CD14-positive monocyte (primary cell): ENCODE data around the gene PDZRN3. TPM values are rescaled to one million over a fixed set of nuclear protein-coding genes. Genes with fewer than 3 reads are reported as not detected.

Source experiments
- DNase-seq, 3 donors: peaks; one replicate each; pipeline ENCODE4 v3.0.0-alpha.2; 2011 to 2022
- H2AFZ ChIP-seq: 2 replicates; pipeline ENCODE4 v1.6.0; 2012; ENCODE audit warnings: mild to moderate bottlenecking, low read depth, low read length, inconsistent platforms; ENCODE audit not compliant: insufficient read depth, poor library complexity, severe bottlenecking
- H3K27ac ChIP-seq, 2 donors: 1 replicate in 1 of 2; 2 replicates in 1 of 2; pipeline ENCODE4 v1.5.1; 2012 to 2013; ENCODE audit warnings: low read length in 2 of 2, control low read depth in 1 of 2, inconsistent platforms in 1 of 2, low read depth in 1 of 2, mild to moderate bottlenecking in 1 of 2
- H3K27me3 ChIP-seq, 2 donors: one replicate each; pipeline versions ENCODE4 v1.6.0 to v1.6.1; 2011 to 2013; ENCODE audit warnings: low read length in 2 of 2; ENCODE audit not compliant: control insufficient read depth in 2 of 2, insufficient read depth in 2 of 2
- H3K36me3 ChIP-seq, 2 donors: replicated peaks in 1 of 2; 1 replicate in 1 of 2; 2 replicates in 1 of 2; pipeline versions ENCODE4 v1.5.1 to v1.6.1; 2012 to 2013; ENCODE audit warnings: low read length in 2 of 2, control low read depth in 1 of 2, inconsistent platforms in 1 of 2, mild to moderate bottlenecking in 1 of 2; ENCODE audit not compliant: insufficient read depth in 2 of 2, control insufficient read depth in 1 of 2
- H3K4me1 ChIP-seq, 2 donors: 1 replicate in 1 of 2; 2 replicates in 1 of 2; pipeline versions ENCODE4 v1.5.1 to v1.6.1; 2012 to 2013; ENCODE audit warnings: low read length in 2 of 2, control low read depth in 1 of 2, inconsistent platforms in 1 of 2, mild to moderate bottlenecking in 1 of 2, moderate library complexity in 1 of 2; ENCODE audit not compliant: insufficient read depth in 2 of 2, control insufficient read depth in 1 of 2
- H3K4me2 ChIP-seq: replicated peaks from 2 replicates; pipeline ENCODE3; 2012; ENCODE audit warnings: low read length, moderate library complexity, mild to moderate bottlenecking; ENCODE audit not compliant: poor library complexity, severe bottlenecking; ENCODE audit errors: extremely low read depth
- H3K4me3 ChIP-seq, 3 experiments: fragments of 200-600 bp in 1 of 3; sonication (generic) in 1 of 3; replicated peaks in 1 of 3; 1 replicate in 2 of 3; 2 replicates in 1 of 3; pipeline ENCODE4 v1.5.1; 2011 to 2013; ENCODE audit warnings: low read length in 3 of 3, mild to moderate bottlenecking in 3 of 3, control low read depth in 2 of 3, low read depth in 2 of 3, inconsistent platforms in 1 of 3, moderate library complexity in 1 of 3
- H3K79me2 ChIP-seq: 2 replicates; pipeline ENCODE4 v1.6.0; 2012; ENCODE audit warnings: mild to moderate bottlenecking, control low read depth, inconsistent platforms, low read length, moderate library complexity; ENCODE audit not compliant: insufficient read depth
- H3K9ac ChIP-seq: 2 replicates; pipeline ENCODE4 v1.6.0; 2017; ENCODE audit warnings: low read length, mild to moderate bottlenecking; ENCODE audit not compliant: insufficient read depth, poor library complexity, severe bottlenecking
- H3K9me3 ChIP-seq, 2 donors: replicated peaks in 1 of 2; 1 replicate in 1 of 2; 2 replicates in 1 of 2; pipeline versions ENCODE4 v1.5.1 to v1.6.1; 2012 to 2013; ENCODE audit warnings: low read length in 2 of 2, control low read depth in 1 of 2; ENCODE audit not compliant: control insufficient read depth in 1 of 2, insufficient read depth in 1 of 2
- H4K20me1 ChIP-seq: 2 replicates; pipeline ENCODE4 v1.6.0; 2012; ENCODE audit warnings: mild to moderate bottlenecking, low read length, control low read depth, moderate library complexity; ENCODE audit not compliant: insufficient read depth
- H3K27ac Mint-ChIP-seq, 7 donors: one replicate each; pipeline ENCODE4 v1.8.0; 2020; ENCODE audit warnings: mild to moderate bottlenecking in 7 of 7, mixed read lengths in 7 of 7, moderate library complexity in 6 of 7, inconsistent platforms in 2 of 7
- H3K27me3 Mint-ChIP-seq, 3 donors: one replicate each; pipeline ENCODE4 v1.8.0; 2021 to 2022; ENCODE audit warnings: low read depth in 3 of 3, mild to moderate bottlenecking in 3 of 3, mixed read lengths in 3 of 3, moderate library complexity in 3 of 3, inconsistent platforms in 1 of 3
- H3K36me3 Mint-ChIP-seq, 2 donors: one replicate each; pipeline ENCODE4 v1.8.0; 2020; ENCODE audit warnings: mixed read lengths in 2 of 2, inconsistent platforms in 1 of 2, mild to moderate bottlenecking in 1 of 2
- H3K4me1 Mint-ChIP-seq: one replicate; pipeline ENCODE4 v1.8.0; 2020; ENCODE audit warnings: mild to moderate bottlenecking, mixed read lengths
- H3K4me3 Mint-ChIP-seq, 2 donors: one replicate each; pipeline ENCODE4 v1.8.0; 2020; ENCODE audit warnings: mild to moderate bottlenecking in 2 of 2, mixed read lengths in 2 of 2, moderate library complexity in 1 of 2
- H3K9me3 Mint-ChIP-seq, 7 donors: one replicate each; pipeline ENCODE4 v1.8.0; 2020 to 2022; ENCODE audit warnings: mixed read lengths in 7 of 7, mild to moderate bottlenecking in 6 of 7, moderate library complexity in 6 of 7, inconsistent platforms in 2 of 7
- WGBS: methylation state at CpG from one replicate; pipeline ENCODE4 v1.1.5; 2013; ENCODE audit warnings: missing lambda C conversion rate; ENCODE audit not compliant: insufficient coverage; 5-methylcytosine and 5-hydroxymethylcytosine counted together
- intact Hi-C, 2 donors: fragments of 100-400 bp; cut with micrococcal nuclease; formaldehyde crosslinking; loops; one replicate each; pipeline versions ENCODE4 v1.15.0 to v1.15.1; 2023
- polyA plus RNA-seq, 3 donors: library from polyadenylated mRNA; depleted of rRNA in 1 of 3; unstranded in 2 of 3; stranded (reverse) in 1 of 3; fragments of 300-500 nt in 2 of 3; fragments of >200 nt in 1 of 3; fragmentation: Illumina TruSeq in 2 of 3; gene quantifications; 1 replicate in 2 of 3; 2 replicates in 1 of 3; pipeline ENCODE4 v1.2.3, GENCODE V29; 2012 to 2021
- TF ChIP-seq, protein P1 (sequence below): fragments of 200-600 bp; IDR thresholded peaks from one replicate; pipeline ENCODE4 v1.8.0; 2022; ENCODE audit warnings: antibody characterized with exemption, mild to moderate bottlenecking

Gene PDZRN3
- polyA plus RNA-seq, 3 donors = not detected

DNA sequence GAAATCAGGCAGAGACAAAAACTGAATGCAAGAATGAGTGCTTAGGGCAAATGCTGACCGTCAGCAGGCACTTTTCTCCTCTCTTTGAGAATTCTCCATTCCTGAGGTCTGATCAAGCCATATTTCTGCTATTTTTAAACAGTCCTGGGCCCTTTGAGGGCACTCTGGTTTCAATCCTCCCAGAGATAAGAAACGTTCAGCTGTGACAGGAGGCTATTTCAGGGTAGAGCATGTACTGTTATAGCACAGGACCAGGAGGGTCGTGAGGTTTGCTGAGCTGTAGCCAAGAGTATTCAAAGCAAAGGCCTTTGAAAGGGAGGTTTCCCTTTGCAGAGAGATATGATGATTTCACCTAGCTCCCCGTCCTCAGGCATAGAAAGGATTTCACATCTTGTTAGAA, 39.6 kb upstream of the PDZRN3 start:
- no peaks in the 10 kb centered on the region for H3K27me3 ChIP-seq
- H4K20me1 ChIP-seq = no peaks in the 10 kb centered on the region
- Mint-ChIP-seq H3K4me1 (no peaks in the 10 kb centered on the region), H3K27me3 (no peaks in the 10 kb centered on the region), H3K36me3 (no peaks in the 10 kb centered on the region), H3K9me3 (peaks cover 0 to 6% (median 0%) of the 10 kb centered on the region in 7 donors), H3K27ac (no peak overlapping the region), H3K4me3 (no peak overlapping the region)
- WGBS = 57% methylated on average over 3 of the region's 4 CpGs
- no peak for DNase-seq
- H3K79me2 ChIP-seq = no peaks in the 10 kb centered on the region
- no peak overlapping the region for H2AFZ ChIP-seq
- no peaks in the 10 kb centered on the region for H3K36me3 ChIP-seq
- intact Hi-C loops = no loop called here
- H3K4me3 ChIP-seq = no peak overlapping the region
- TF ChIP-seq, protein P1, sequence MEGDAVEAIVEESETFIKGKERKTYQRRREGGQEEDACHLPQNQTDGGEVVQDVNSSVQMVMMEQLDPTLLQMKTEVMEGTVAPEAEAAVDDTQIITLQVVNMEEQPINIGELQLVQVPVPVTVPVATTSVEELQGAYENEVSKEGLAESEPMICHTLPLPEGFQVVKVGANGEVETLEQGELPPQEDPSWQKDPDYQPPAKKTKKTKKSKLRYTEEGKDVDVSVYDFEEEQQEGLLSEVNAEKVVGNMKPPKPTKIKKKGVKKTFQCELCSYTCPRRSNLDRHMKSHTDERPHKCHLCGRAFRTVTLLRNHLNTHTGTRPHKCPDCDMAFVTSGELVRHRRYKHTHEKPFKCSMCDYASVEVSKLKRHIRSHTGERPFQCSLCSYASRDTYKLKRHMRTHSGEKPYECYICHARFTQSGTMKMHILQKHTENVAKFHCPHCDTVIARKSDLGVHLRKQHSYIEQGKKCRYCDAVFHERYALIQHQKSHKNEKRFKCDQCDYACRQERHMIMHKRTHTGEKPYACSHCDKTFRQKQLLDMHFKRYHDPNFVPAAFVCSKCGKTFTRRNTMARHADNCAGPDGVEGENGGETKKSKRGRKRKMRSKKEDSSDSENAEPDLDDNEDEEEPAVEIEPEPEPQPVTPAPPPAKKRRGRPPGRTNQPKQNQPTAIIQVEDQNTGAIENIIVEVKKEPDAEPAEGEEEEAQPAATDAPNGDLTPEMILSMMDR = no peak
- H3K4me2 ChIP-seq = no peak overlapping the region
- no peak overlapping the region for H3K9ac ChIP-seq
- no peaks in the 10 kb centered on the region for H3K4me1 ChIP-seq
- no peaks in the 10 kb centered on the region for H3K9me3 ChIP-seq
- no peak overlapping the region for H3K27ac ChIP-seq

DNA sequence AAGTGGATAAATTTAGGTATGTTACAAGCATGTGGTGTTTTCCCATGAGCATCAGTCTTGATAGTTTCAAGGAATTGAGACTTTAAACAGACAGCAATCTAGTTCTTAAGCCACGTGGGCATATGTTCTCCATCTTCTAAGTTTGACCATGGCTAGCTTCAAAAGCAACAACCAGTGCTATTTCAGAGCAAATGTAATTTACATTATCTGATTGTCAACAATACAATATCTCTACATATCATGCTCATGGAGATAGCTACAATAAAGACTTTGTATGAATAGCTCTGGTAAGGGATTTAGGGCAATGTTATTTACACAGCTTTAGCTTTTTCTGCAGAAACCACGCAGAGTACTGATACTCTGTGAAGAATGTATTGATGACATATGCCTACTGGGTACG, 38.8 kb upstream of the PDZRN3 start:
- 43% methylated on average over 1 of the region's 3 CpGs for WGBS
- H3K4me2 ChIP-seq = no peak overlapping the region

More for the DNA sequence above, 38.8 kb upstream of the PDZRN3 start:
- no peaks in the 10 kb centered on the region for H3K79me2 ChIP-seq
- H3K36me3 ChIP-seq = no peaks in the 10 kb centered on the region
- H2AFZ ChIP-seq = no peak overlapping the region
- H3K4me1 Mint-ChIP-seq = no peaks in the 10 kb centered on the region
- H3K4me3 Mint-ChIP-seq = no peak overlapping the region
- no peak overlapping the region for H3K27ac Mint-ChIP-seq
- no peaks in the 10 kb centered on the region for H3K4me1 ChIP-seq
- H3K36me3 Mint-ChIP-seq = no peaks in the 10 kb centered on the region
- TF ChIP-seq, protein P1 = no peak
- H3K4me3 ChIP-seq = no peak overlapping the region
- H3K9me3 Mint-ChIP-seq = peaks cover 0 to 6% (median 0%) of the 10 kb centered on the region in 7 donors
- H3K9me3 ChIP-seq = no peaks in the 10 kb centered on the region
- H3K27me3 Mint-ChIP-seq = no peaks in the 10 kb centered on the region
- no peak overlapping the region for H3K9ac ChIP-seq
- H4K20me1 ChIP-seq = no peaks in the 10 kb centered on the region
- no peaks in the 10 kb centered on the region for H3K27me3 ChIP-seq
- H3K27ac ChIP-seq = no peak overlapping the region
- DNase-seq = no peak
- intact Hi-C loops = no loop called here
